Panc1 (cell line): ENCODE measurements around the gene MTMR12. TPM values are rescaled to one million over a fixed set of nuclear protein-coding genes. Genes with fewer than 3 reads are reported as not detected.

Experiments
- ATAC-seq: fragments of 200-7000 bp; cut with Tn5 transposase; 2 replicates; pipeline ENCODE4 v1.9.1; 2020; ENCODE audit warnings: mild to moderate bottlenecking, moderate library complexity
- BruUV-seq: library from RNA; stranded (reverse); fragments of 400-500 nt; replicated peaks from 2 replicates; lab custom pipeline; 2021; lab: Mats Ljungman, UMichigan
- CTCF ChIA-PET: fragments of 300-600 bp; sonication (Branson Sonifier 250); formaldehyde crosslinking; loops from one replicate; lab custom pipeline; 2022; ENCODE audit warnings: antibody characterized with exemption; lab: Charles Lee
- POLR2A ChIA-PET: fragments of 300-600 bp; sonication (Branson Sonifier 250); formaldehyde crosslinking; loops from one replicate; lab custom pipeline; 2022; ENCODE audit warnings: antibody characterized with exemption; lab: Charles Lee
- DNase-seq: peaks from one replicate; pipeline ENCODE4 v3.0.0-alpha.2; 2010; ENCODE audit warnings: low read depth, low spot score
- H3K27ac ChIP-seq: 2 replicates; pipeline ENCODE4 v1.5.1; 2011; ENCODE audit warnings: mild to moderate bottlenecking, low read length, inconsistent platforms
- H3K27me3 ChIP-seq: fragments of 200-500 bp; sonication (Bioruptor generic); 2 replicates; pipeline ENCODE4 v1.6.0; 2014; ENCODE audit warnings: low read length, inconsistent platforms; ENCODE audit not compliant: control insufficient read depth, insufficient read depth
- H3K36me3 ChIP-seq: fragments of 200-500 bp; sonication (Bioruptor generic); 2 replicates; pipeline ENCODE4 v1.5.1; 2014; ENCODE audit warnings: inconsistent platforms, mild to moderate bottlenecking, low read length, moderate library complexity; ENCODE audit not compliant: control insufficient read depth, insufficient read depth
- H3K4me1 ChIP-seq: 2 replicates; pipeline ENCODE4 v1.5.1; 2011; ENCODE audit warnings: inconsistent platforms, mild to moderate bottlenecking, low read length, moderate library complexity; ENCODE audit not compliant: control insufficient read depth, insufficient read depth
- H3K4me3 ChIP-seq, 2 experiments: 2 replicates each; pipeline ENCODE4 v1.5.1; 2011 to 2012; ENCODE audit warnings: low read depth in 2 of 2, low read length in 2 of 2, mild to moderate bottlenecking in 2 of 2, inconsistent platforms in 1 of 2, moderate library complexity in 1 of 2
- H3K9me3 ChIP-seq: fragments of 200-500 bp; sonication (Bioruptor generic); 2 replicates; pipeline ENCODE4 v1.5.1; 2014; ENCODE audit warnings: low read depth, mild to moderate bottlenecking, inconsistent platforms, low read length, moderate library complexity; ENCODE audit not compliant: control insufficient read depth, insufficient read depth
- CTCF ChIP-seq: fragments of 450-650 bp; IDR thresholded peaks from 2 replicates; pipeline ENCODE4 v1.5.1; 2017; ENCODE audit warnings: mild to moderate bottlenecking
- POLR2AphosphoS5 ChIP-seq: IDR thresholded peaks from 2 replicates; pipeline ENCODE4 v1.6.1; 2012; ENCODE audit warnings: mild to moderate bottlenecking, low read depth, low read length, moderate library complexity
- REST ChIP-seq, 2 experiments: IDR thresholded peaks; 2 replicates each; pipeline ENCODE4 v1.6.1; 2011 to 2012; ENCODE audit warnings: low read depth in 2 of 2, control low read depth in 1 of 2, low read length in 1 of 2, mild to moderate bottlenecking in 1 of 2, moderate library complexity in 1 of 2; ENCODE audit not compliant: insufficient read depth in 1 of 2
- SIN3A ChIP-seq: IDR thresholded peaks from 2 replicates; pipeline ENCODE4 v1.6.1; 2012; ENCODE audit warnings: low read depth, mild to moderate bottlenecking, low read length, moderate library complexity, borderline replicate concordance; ENCODE audit not compliant: insufficient read depth
- TCF7L2 ChIP-seq: IDR thresholded peaks from 2 replicates; pipeline ENCODE4 v1.6.1; 2011; ENCODE audit warnings: mild to moderate bottlenecking, low read depth, low read length, inconsistent platforms
- in situ Hi-C: cut with HindIII; loops from 2 replicates; pipeline ENCODE4 v1.10.0; 2016; ENCODE audit warnings: low sequenced_read_pairs, low pct_unique_long_range_greater_than_20kb
- intact Hi-C: fragments of 100-400 bp; cut with micrococcal nuclease; formaldehyde crosslinking; loops from one replicate; pipeline ENCODE4 v1.10.0; 2022; ENCODE audit not compliant: unreplicated experiment
- total RNA-seq: library from RNA; stranded (reverse); gene quantifications from one replicate; pipeline ENCODE4 v1.2.1, GENCODE V29; 2021; ENCODE audit not compliant: unreplicated experiment

The MTMR12 gene
- total RNA-seq, 1 experiment from 2014 or later, result 42.4 TPM

GRCh38 chr5:32223972-32224609 lies 88.6 kb downstream of the MTMR12 start:
- intact Hi-C loops, result no loop called here
- no peak for DNase-seq
- no peaks in the 10 kb centered on the region for H3K9me3 ChIP-seq
- no peaks in the 10 kb centered on the region for H3K36me3 ChIP-seq
- in situ Hi-C loops, result no loop called here
- H3K4me1 ChIP-seq, result peaks cover 4% of the 10 kb centered on the region
- ChIA-PET POLR2A (no interaction called here), CTCF (interaction anchor here (0.5 kb wide), 1 partner anchor 9 kb away, joined by 3 read pairs; no protein-coding TSS in a partner anchor)
- BruUV-seq, result no TSS peak
- H3K4me3 ChIP-seq, result no peak overlapping the region
- H3K27ac ChIP-seq, result no peak overlapping the region; the same call in 1 of the 2 replicates
- ATAC-seq, result peak; percentile 67
- TF ChIP-seq TCF7L2 (no peak), SIN3A (no peak), REST (IDR thresholded peaks at IDR 0.05; ENCODE audit: insufficient read depth in 1 of 2, low read depth in 2 of 2, low read length in 1 of 2) (no peak), POLR2AphosphoS5 (no peak), CTCF (no peak)
- H3K27me3 ChIP-seq, result no peaks in the 10 kb centered on the region

- BruUV-seq, result no TSS peak
- H3K9me3 ChIP-seq, result no peaks in the 10 kb centered on the region
- in situ Hi-C loops (no loop called here), intact Hi-C loops (no loop called here)
- peaks cover 4% of the 10 kb centered on the region for H3K4me1 ChIP-seq
- H3K36me3 ChIP-seq, result no peaks in the 10 kb centered on the region
- no peaks in the 10 kb centered on the region for H3K27me3 ChIP-seq
- no peak for TF ChIP-seq TCF7L2
- TF ChIP-seq POLR2AphosphoS5, result no peak
- TF ChIP-seq SIN3A, result no peak
- no peak for TF ChIP-seq CTCF
- TF ChIP-seq REST (IDR thresholded peaks at IDR 0.05; ENCODE audit: insufficient read depth in 1 of 2, low read depth in 2 of 2, low read length in 1 of 2), result no peak
- ChIA-PET CTCF (interaction anchor here (0.6 kb wide), 1 partner anchor 87 kb away, joined by 5 read pairs; no protein-coding TSS in a partner anchor), POLR2A (no interaction called here)
- no peak overlapping the region for H3K27ac ChIP-seq
- no peak for DNase-seq
- H3K4me3 ChIP-seq, result no peak overlapping the region
- ATAC-seq, result no peak
Observed at GRCh38 chr5:32222723-32223470, 89.8 kb downstream of the MTMR12 start.
